ENCODE data around the gene TLR7.

Gene TLR7

DNA sequence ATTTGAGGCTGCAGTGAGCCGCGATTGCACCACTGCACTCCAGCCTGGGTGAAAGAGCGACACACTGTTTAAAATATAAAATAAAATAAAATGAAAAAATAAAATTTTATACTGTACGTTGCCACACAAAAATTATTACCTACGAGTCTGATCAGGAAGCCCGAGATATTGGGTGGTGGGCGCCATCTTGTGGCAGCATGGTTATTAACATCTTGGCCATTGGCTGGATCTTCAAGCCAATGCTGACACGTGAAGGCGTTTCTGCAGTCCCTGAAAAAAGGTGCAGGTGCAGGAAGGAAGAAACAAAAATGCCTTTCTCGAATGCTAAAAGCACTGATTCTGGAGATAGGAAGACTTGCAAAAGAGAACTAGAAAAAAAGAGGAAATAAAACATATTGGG lies 34.6 kb downstream of the TLR7 start:
- Histone ChIP-seq H3K4me3 (ENCODE audit: insufficient read depth, low read depth, low read length, poor library complexity, severe bottlenecking) (no peak overlapping the region), H3K9me3 (ENCODE audit: control insufficient read depth, low read length) (no peaks in the 10 kb centered on the region), H3K27me3 (replicated peaks; ENCODE audit: control insufficient read depth, insufficient read depth, low read length, poor library complexity, severe bottlenecking) (no peaks in the 10 kb centered on the region), H3K36me3 (ENCODE audit: control insufficient read depth, insufficient read depth, low read length) (no peaks in the 10 kb centered on the region), H3K4me1 (ENCODE audit: control insufficient read depth, insufficient read depth, low read length, poor library complexity, severe bottlenecking) (no peaks in the 10 kb centered on the region), H3K27ac (ENCODE audit: insufficient read depth, low read length, poor library complexity, severe bottlenecking) (no peak overlapping the region)
- DNase-seq: peak; percentile 13 to 34 (median 29)

DNA sequence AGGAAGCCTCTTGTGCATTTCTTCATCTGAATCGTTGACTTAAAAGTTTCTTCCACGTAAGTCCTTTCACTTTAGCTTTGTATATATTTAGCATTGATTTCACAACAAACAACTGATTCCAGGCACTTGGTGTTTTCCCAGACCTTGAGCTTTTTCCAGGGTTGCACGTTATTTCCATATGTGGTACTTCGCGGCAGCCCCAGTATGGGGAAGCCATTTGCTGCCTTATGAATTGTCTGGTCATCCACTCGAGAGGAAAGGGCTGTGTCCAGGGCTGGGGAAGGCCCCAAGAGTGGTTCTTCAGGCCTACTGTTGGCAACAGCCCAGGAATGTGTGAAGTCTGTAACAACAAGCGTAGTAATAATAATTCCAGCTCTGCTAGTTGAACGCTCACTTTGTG lies 36.8 kb downstream of the TLR7 start:
- H3K9me3 ChIP-seq (ENCODE audit: control insufficient read depth, low read length): no peaks in the 10 kb centered on the region

DNA sequence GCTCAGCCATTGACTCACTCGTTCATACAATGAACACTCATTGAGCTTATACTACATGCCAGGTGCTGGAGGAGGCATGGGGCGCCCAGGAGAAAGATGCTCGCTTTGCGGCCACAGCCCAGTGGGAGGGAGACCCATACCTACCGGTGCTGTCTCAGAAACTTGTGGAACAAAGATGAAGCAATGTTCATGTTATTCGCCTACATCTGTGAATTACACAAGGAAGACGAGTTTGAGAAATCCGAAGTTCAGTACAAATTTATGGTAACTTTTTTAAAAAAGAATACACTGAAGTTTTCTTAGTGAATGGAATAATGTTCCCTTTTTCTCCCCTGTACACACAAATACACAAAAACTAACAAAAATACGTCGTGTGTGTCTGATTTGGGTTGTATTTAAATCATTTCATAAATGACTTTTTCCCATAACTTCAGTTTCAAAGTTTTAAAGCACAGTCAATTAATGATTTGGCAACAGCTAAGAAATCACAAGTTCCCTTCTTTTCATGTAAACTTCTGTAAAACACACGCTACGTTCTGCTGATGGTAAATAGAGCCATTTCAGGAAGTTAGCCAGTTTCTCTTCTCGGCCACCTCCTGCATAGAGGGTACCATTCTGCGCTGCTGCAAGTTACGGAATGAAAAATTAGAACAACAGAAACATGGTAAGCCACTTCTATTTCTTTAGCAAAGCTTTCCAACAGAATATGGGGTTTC lies 39.3 kb downstream of the TLR7 start, which contains the start of gene TLR8:
Gene TLR8 (plus strand): TSS at position 575 of the 716 bp plus-strand sequence. CDS start 87 bp downstream, at position 662.
- H3K36me3 ChIP-seq (ENCODE audit: control insufficient read depth, insufficient read depth, low read length): no peaks in the 10 kb centered on the region
- no peaks in the 10 kb centered on the region for H3K9me3 ChIP-seq (ENCODE audit: control insufficient read depth, low read length)
- no peak for DNase-seq
- H3K4me3 ChIP-seq (ENCODE audit: insufficient read depth, low read depth, low read length, poor library complexity, severe bottlenecking): no peak within 1 kb of the TSS
- H3K4me1 ChIP-seq (ENCODE audit: control insufficient read depth, insufficient read depth, low read length, poor library complexity, severe bottlenecking): no peaks in the 10 kb centered on the region
- H3K27me3 ChIP-seq (replicated peaks; ENCODE audit: control insufficient read depth, insufficient read depth, low read length, poor library complexity, severe bottlenecking): no peaks in the 10 kb centered on the region
- H3K27ac ChIP-seq (ENCODE audit: insufficient read depth, low read length, poor library complexity, severe bottlenecking): no peak within 1 kb of the TSS

More for the DNA sequence above, 36.8 kb downstream of the TLR7 start:
- no peaks in the 10 kb centered on the region for H3K27me3 ChIP-seq (replicated peaks; ENCODE audit: control insufficient read depth, insufficient read depth, low read length, poor library complexity, severe bottlenecking)
- no peak overlapping the region for H3K27ac ChIP-seq (ENCODE audit: insufficient read depth, low read length, poor library complexity, severe bottlenecking)
- H3K4me1 ChIP-seq (ENCODE audit: control insufficient read depth, insufficient read depth, low read length, poor library complexity, severe bottlenecking): no peaks in the 10 kb centered on the region
- no peak for DNase-seq
- no peak overlapping the region for H3K4me3 ChIP-seq (ENCODE audit: insufficient read depth, low read depth, low read length, poor library complexity, severe bottlenecking)
- H3K36me3 ChIP-seq (ENCODE audit: control insufficient read depth, insufficient read depth, low read length): no peaks in the 10 kb centered on the region

DNA sequence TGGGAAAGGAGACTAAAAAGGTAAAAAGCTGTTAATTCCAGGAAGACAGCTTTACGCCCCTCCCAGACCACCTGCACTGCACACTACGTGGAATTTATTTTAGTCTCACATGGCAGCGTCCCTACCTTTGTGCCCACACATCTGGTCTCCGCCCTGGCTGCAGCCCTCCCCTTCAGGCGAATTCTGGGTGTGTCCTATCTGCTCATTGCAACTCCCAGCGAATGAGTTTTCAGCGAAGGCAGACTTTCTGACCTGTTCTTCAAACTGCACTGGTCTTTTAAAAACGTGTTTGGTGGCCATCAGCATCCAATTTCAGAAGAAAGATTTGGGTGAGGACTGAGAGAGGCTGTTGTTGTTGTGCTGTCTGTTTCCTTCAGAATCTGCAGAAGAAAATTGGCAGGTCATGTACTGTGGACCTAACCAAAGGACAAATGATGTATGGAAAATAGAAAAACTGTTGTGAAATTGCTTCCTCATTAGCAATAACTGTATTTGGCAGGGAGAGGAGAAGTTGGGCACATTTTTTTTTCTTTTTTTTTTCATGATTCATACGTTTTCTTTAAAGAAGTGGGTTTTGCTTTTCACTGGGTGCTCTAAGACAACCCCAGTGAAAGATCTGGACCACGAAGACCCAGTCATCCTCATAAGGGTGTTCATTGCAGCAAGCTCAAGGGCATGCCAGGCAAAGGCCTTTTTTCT lies 43.7 kb downstream of the TLR7 start:
- Histone ChIP-seq H3K9me3 (ENCODE audit: control insufficient read depth, low read length) (no peaks in the 10 kb centered on the region), H3K27me3 (replicated peaks; ENCODE audit: control insufficient read depth, insufficient read depth, low read length, poor library complexity, severe bottlenecking) (no peaks in the 10 kb centered on the region), H3K36me3 (ENCODE audit: control insufficient read depth, insufficient read depth, low read length) (no peaks in the 10 kb centered on the region), H3K4me3 (ENCODE audit: insufficient read depth, low read depth, low read length, poor library complexity, severe bottlenecking) (no peak overlapping the region), H3K27ac (ENCODE audit: insufficient read depth, low read length, poor library complexity, severe bottlenecking) (no peak overlapping the region), H3K4me1 (ENCODE audit: control insufficient read depth, insufficient read depth, low read length, poor library complexity, severe bottlenecking) (no peaks in the 10 kb centered on the region)
- DNase-seq: no peak

DNA sequence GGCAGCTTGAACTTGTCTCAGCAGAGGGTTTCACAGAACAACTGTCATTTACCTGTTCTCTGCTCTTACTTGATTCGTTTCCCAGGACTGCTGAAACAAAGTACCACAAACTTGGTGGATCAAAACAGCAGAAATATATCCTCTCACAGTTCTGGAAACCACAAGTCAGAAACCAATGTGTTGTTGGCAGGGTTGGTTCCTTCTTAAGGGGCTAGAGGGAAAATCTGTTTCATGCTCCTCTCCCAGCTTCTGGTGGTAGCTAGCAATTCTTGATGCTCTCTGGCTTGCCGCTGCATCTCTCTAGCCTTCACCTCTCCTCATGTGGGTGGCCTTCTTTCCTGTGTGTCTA lies 44.2 kb downstream of the TLR7 start:
- Histone ChIP-seq H3K9me3 (ENCODE audit: control insufficient read depth, low read length) (no peaks in the 10 kb centered on the region), H3K27me3 (replicated peaks; ENCODE audit: control insufficient read depth, insufficient read depth, low read length, poor library complexity, severe bottlenecking) (no peaks in the 10 kb centered on the region), H3K4me1 (ENCODE audit: control insufficient read depth, insufficient read depth, low read length, poor library complexity, severe bottlenecking) (no peaks in the 10 kb centered on the region), H3K27ac (ENCODE audit: insufficient read depth, low read length, poor library complexity, severe bottlenecking) (no peak overlapping the region), H3K4me3 (ENCODE audit: insufficient read depth, low read depth, low read length, poor library complexity, severe bottlenecking) (no peak overlapping the region), H3K36me3 (ENCODE audit: control insufficient read depth, insufficient read depth, low read length) (no peaks in the 10 kb centered on the region)
- DNase-seq: no peak

DNA sequence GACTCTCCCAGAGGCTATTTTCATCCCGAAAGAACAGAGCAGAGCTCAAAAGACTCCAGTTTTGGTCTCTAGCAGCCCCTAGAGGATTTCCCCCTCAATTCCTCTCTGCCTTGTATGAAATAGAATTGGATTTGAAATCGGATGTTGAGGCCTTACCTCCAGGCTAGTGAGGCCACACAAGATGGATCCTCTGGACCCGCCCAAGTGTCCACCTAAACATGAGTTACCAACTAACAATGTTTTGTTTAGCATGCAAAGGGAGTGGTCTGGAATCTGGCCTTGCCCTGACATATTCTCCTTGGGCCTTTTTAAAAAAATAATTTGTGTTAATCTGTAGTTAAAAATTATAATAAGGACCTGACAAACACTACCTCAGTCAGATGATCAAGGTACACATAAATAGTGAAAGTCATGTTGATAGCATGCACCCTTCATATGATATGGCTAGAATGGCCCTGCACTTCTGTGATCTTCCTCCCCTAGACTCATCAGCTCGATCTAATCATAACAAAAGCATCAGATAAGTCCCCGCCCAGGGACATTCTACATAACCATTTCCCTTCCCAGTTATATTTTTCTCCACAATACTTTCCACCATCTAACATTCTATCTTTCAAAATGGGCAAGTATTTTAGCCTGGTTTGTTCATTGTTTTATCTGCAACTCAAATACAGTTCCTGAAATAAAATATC lies 46.1 kb downstream of the TLR7 start:
- no peaks in the 10 kb centered on the region for H3K27me3 ChIP-seq (replicated peaks; ENCODE audit: control insufficient read depth, insufficient read depth, low read length, poor library complexity, severe bottlenecking)
- no peaks in the 10 kb centered on the region for H3K4me1 ChIP-seq (ENCODE audit: control insufficient read depth, insufficient read depth, low read length, poor library complexity, severe bottlenecking)
- no peak overlapping the region for H3K27ac ChIP-seq (ENCODE audit: insufficient read depth, low read length, poor library complexity, severe bottlenecking)
- DNase-seq: no peak
- no peaks in the 10 kb centered on the region for H3K36me3 ChIP-seq (ENCODE audit: control insufficient read depth, insufficient read depth, low read length)
- H3K4me3 ChIP-seq (ENCODE audit: insufficient read depth, low read depth, low read length, poor library complexity, severe bottlenecking): no peak overlapping the region
- H3K9me3 ChIP-seq (ENCODE audit: control insufficient read depth, low read length): no peaks in the 10 kb centered on the region

DNA sequence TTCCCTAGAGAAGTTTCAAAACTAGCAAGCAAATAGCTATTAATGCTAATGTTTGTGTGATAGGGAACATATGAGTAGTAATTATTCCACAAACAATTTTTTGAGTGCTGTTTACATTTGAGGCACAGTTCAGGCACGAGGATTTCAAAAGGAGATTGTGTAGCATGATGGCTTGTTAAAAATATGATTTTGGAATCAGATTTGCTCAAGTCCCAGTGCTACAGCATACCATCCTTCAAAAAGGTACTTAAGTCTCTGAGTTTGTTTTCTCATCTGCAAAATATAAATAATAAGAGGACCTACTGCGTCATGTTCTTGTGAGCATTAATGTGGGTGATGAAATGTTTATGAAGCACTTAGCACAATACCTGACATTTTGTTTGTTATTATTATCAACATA lies 50.9 kb downstream of the TLR7 start:
- DNase-seq: no peak
- Histone ChIP-seq H3K4me3 (ENCODE audit: insufficient read depth, low read depth, low read length, poor library complexity, severe bottlenecking) (no peak overlapping the region), H3K27ac (ENCODE audit: insufficient read depth, low read length, poor library complexity, severe bottlenecking) (no peak overlapping the region), H3K9me3 (ENCODE audit: control insufficient read depth, low read length) (no peaks in the 10 kb centered on the region), H3K36me3 (ENCODE audit: control insufficient read depth, insufficient read depth, low read length) (no peaks in the 10 kb centered on the region), H3K27me3 (replicated peaks; ENCODE audit: control insufficient read depth, insufficient read depth, low read length, poor library complexity, severe bottlenecking) (no peaks in the 10 kb centered on the region), H3K4me1 (ENCODE audit: control insufficient read depth, insufficient read depth, low read length, poor library complexity, severe bottlenecking) (no peaks in the 10 kb centered on the region)

DNA sequence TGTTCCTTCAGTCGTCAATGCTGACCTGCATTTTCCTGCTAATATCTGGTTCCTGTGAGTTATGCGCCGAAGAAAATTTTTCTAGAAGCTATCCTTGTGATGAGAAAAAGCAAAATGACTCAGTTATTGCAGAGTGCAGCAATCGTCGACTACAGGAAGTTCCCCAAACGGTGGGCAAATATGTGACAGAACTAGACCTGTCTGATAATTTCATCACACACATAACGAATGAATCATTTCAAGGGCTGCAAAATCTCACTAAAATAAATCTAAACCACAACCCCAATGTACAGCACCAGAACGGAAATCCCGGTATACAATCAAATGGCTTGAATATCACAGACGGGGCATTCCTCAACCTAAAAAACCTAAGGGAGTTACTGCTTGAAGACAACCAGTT lies 52.2 kb downstream of the TLR7 start:
- Histone ChIP-seq H3K36me3 (ENCODE audit: control insufficient read depth, insufficient read depth, low read length) (no peaks in the 10 kb centered on the region), H3K27me3 (replicated peaks; ENCODE audit: control insufficient read depth, insufficient read depth, low read length, poor library complexity, severe bottlenecking) (no peaks in the 10 kb centered on the region), H3K4me3 (ENCODE audit: insufficient read depth, low read depth, low read length, poor library complexity, severe bottlenecking) (no peak overlapping the region), H3K27ac (ENCODE audit: insufficient read depth, low read length, poor library complexity, severe bottlenecking) (no peak overlapping the region), H3K9me3 (ENCODE audit: control insufficient read depth, low read length) (no peaks in the 10 kb centered on the region), H3K4me1 (ENCODE audit: control insufficient read depth, insufficient read depth, low read length, poor library complexity, severe bottlenecking) (no peaks in the 10 kb centered on the region)
- DNase-seq: no peak

DNA sequence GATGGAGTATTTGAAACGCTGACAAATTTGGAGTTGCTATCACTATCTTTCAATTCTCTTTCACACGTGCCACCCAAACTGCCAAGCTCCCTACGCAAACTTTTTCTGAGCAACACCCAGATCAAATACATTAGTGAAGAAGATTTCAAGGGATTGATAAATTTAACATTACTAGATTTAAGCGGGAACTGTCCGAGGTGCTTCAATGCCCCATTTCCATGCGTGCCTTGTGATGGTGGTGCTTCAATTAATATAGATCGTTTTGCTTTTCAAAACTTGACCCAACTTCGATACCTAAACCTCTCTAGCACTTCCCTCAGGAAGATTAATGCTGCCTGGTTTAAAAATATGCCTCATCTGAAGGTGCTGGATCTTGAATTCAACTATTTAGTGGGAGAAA lies 52.7 kb downstream of the TLR7 start:
- Histone ChIP-seq H3K27me3 (replicated peaks; ENCODE audit: control insufficient read depth, insufficient read depth, low read length, poor library complexity, severe bottlenecking) (no peaks in the 10 kb centered on the region), H3K36me3 (ENCODE audit: control insufficient read depth, insufficient read depth, low read length) (no peaks in the 10 kb centered on the region), H3K27ac (ENCODE audit: insufficient read depth, low read length, poor library complexity, severe bottlenecking) (no peak overlapping the region), H3K4me3 (ENCODE audit: insufficient read depth, low read depth, low read length, poor library complexity, severe bottlenecking) (no peak overlapping the region), H3K9me3 (ENCODE audit: control insufficient read depth, low read length) (no peaks in the 10 kb centered on the region), H3K4me1 (ENCODE audit: control insufficient read depth, insufficient read depth, low read length, poor library complexity, severe bottlenecking) (no peaks in the 10 kb centered on the region)
- DNase-seq: no peak

DNA sequence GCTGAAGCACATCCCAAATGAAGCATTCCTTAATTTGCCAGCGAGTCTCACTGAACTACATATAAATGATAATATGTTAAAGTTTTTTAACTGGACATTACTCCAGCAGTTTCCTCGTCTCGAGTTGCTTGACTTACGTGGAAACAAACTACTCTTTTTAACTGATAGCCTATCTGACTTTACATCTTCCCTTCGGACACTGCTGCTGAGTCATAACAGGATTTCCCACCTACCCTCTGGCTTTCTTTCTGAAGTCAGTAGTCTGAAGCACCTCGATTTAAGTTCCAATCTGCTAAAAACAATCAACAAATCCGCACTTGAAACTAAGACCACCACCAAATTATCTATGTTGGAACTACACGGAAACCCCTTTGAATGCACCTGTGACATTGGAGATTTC lies 54.1 kb downstream of the TLR7 start:
- no peak for DNase-seq
- no peaks in the 10 kb centered on the region for H3K36me3 ChIP-seq (ENCODE audit: control insufficient read depth, insufficient read depth, low read length)
- no peaks in the 10 kb centered on the region for H3K4me1 ChIP-seq (ENCODE audit: control insufficient read depth, insufficient read depth, low read length, poor library complexity, severe bottlenecking)
- H3K9me3 ChIP-seq (ENCODE audit: control insufficient read depth, low read length): no peaks in the 10 kb centered on the region
- no peak overlapping the region for H3K27ac ChIP-seq (ENCODE audit: insufficient read depth, low read length, poor library complexity, severe bottlenecking)
- H3K4me3 ChIP-seq (ENCODE audit: insufficient read depth, low read depth, low read length, poor library complexity, severe bottlenecking): no peak overlapping the region
- no peaks in the 10 kb centered on the region for H3K27me3 ChIP-seq (replicated peaks; ENCODE audit: control insufficient read depth, insufficient read depth, low read length, poor library complexity, severe bottlenecking)

Data from effector memory CD4-positive, alpha-beta T cell (primary cell).